GM15510 (cell line): ENCODE measurements around the gene BACH2.

Experiments
- POLR2A ChIP-seq: IDR thresholded peaks from 3 replicates; pipeline ENCODE4 v1.6.1; 2011; ENCODE audit warnings: borderline replicate concordance; ENCODE audit not compliant: insufficient read length; ENCODE audit errors: extremely low read depth

Gene BACH2

DNA sequence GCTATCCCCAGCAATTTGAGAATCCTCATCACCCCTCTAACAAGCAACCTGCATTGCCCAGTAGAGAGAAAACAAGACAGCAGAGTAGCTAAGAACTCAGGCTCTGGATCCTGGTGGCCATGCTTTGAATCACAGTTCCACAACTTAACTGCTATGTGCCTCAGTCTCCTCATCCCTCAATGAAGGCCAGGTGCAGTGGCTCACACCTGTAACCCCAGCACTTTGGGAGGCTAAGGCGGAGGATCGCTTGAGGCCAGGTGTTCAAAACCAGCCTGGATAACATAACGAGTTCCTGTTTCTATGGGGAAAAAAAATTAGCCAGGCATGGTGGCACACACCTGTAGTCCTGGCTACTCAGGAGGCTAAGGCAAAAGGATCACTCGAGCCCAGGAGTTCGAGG, 23.7 kb downstream of the BACH2 start:
- TF ChIP-seq POLR2A, result no peak

DNA sequence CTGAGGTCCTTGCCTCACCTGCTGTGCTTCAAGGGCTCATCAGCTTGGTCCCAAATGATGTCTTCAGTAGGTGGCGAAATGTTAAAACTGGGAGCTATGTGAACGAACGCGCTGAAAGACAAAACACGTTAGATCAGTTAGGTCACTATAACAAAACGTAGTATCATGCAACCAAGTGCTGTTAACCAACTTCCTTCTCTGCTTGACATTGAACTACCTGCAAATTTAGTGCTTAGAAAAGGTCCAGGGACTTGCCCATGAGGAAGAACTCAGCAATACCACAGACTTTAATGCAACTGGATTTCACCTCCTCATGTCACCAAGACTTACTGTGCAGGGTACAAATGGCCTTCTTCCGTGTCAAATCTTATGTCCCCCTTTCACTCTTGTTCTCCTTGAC, 24.8 kb downstream of the BACH2 start:
- no peak for TF ChIP-seq POLR2A

GRCh38 chr6:90269334-90269733, 27.3 kb downstream of the BACH2 start:
- no peak for TF ChIP-seq POLR2A

GRCh38 chr6:90268178-90268577, 28.5 kb downstream of the BACH2 start:
- TF ChIP-seq POLR2A, result no peak

DNA sequence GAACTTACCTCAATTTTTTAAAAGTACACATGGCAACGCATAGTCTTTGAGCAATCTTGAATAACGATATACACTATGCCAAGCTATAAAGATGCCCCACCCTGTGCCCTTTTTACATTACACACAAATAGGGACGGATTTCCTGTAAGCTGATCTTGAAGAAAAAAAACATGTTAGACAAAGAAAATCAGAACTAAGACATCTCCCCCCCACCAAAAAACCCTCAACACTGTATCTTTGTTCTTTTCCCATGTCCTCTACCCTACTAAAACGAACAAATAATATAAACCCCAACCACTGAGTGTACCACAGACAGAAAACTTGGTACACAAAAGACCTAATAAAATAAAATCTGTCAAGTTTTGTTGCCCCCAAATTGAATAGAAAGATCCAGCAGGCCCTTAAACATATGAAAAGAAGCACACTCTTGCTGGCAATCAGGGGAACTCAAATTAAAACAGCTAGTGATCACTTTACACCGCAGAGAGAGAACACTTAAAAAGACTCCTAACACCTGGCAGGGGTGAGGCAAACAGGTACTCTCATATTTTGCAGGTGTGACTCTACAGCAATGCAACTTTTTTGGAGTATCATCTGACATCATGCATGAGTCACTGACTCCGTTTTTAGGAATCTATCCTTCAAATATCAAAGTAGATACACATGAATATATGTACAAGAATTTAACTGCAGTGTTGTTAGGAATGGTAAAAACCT, 29.6 kb downstream of the BACH2 start:
- no peak for TF ChIP-seq POLR2A

DNA sequence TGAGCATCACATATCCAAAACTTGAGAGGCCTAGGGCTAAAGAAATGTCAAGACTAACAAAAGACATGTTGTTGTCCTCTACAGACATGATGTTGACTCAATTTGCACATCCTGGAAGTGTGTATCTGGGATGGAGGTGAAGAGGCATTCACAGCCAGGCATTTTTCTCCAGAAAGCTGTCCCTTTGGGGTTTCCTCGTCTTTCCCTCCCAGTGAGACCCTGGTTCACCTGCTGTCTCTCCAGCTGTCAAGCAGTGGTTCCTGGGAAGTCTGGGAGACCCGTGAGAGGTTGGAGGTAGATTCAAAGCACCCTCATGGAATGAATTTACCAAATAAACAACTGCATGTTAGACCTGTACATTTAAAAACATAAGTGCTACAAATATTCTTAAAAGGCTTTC, 32.1 kb downstream of the BACH2 start:
- no peak for TF ChIP-seq POLR2A

DNA sequence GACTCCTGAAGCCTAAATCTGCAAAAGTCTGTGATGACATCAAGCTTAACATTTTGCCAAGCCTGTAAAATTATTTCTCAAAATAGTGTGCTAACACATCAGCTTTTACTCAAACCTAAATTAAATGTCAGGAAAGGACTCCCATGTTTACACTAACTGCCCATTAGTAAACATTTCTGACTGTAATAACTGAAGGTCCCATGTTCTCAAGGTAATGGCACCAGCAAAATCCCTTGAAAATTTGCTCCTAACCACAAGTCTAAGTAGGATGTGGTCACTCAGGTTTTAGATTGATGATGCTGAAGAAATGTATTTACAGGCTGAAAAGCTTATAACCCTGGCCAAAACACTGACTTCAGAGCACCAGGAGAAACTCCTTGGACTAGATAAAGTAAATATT, 33.0 kb downstream of the BACH2 start:
- no peak for TF ChIP-seq POLR2A

DNA sequence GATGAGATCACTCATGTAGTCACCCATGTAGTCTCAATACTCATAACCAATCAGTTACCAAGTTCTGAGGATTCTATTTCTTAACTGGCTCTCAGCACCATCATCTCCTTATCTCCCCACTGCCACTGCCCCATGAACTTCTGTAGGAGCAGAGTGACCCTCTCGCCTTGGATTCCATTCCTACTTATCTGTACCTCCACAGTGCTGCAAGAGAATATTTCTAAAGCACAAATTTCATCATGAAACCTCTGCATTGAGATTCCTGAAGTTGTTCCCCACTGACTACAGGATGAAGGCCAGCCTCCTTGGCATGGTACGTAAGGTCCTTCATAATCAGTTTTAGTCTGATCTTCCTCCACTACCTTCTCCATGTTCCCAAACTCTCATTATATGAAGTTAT, 34.8 kb downstream of the BACH2 start:
- TF ChIP-seq POLR2A, result no peak

GRCh38 chr6:90257486-90257738, 39.2 kb downstream of the BACH2 start:
- TF ChIP-seq POLR2A, result no peak

DNA sequence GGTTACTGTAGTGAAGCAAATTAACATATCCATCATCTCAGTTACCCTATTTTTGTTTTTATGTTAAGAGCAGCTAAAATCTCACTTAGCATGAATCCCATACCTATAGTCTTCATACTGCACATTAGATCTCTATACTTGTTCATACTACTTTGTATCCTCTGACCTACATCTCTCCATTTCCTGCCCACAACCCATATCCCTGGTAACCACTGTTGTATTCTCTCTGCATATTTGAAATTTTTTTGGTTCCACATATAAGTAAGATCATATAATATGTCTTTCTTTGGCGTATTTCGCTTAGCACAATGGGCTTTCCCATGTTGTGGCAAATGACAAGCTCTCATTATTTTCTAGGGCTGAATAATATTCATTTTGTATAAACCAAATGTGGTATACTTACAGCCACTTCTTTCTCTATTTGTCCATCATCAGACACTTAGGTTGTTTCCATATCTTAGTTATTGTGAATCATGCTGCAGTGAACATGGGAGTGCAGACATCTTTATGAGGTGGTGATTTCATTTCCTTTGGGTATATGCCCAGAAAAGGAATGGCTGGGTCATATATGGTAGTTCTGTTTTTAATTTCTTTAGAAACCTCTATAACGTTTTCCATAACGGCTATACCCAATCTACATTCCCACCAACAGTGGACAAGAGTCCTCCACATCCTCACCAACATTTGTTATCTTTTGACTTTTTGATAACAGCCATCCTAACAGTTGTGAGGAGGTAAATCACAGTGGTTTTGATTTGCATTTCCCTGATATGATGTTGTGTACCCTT, 39.8 kb downstream of the BACH2 start:
- TF ChIP-seq POLR2A, result no peak

DNA sequence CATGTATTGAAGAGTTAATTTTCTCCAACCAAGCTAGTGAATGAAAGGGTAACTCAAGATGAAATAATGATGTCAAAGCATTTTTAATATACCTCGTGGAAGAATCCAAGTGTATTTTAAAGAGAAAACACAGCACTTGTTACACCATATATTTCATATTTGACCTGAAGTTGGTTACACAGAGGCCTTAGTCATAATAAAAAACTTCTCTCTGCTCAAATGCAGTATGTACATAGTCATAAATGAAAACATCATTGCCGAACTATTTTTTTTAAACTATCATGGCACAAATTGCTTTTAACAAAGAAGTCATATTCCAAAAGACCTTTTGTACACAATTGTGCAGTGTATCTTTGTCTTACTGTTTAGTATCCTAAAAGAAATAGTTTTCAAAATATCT, 43.0 kb downstream of the BACH2 start:
- TF ChIP-seq POLR2A, result no peak

DNA sequence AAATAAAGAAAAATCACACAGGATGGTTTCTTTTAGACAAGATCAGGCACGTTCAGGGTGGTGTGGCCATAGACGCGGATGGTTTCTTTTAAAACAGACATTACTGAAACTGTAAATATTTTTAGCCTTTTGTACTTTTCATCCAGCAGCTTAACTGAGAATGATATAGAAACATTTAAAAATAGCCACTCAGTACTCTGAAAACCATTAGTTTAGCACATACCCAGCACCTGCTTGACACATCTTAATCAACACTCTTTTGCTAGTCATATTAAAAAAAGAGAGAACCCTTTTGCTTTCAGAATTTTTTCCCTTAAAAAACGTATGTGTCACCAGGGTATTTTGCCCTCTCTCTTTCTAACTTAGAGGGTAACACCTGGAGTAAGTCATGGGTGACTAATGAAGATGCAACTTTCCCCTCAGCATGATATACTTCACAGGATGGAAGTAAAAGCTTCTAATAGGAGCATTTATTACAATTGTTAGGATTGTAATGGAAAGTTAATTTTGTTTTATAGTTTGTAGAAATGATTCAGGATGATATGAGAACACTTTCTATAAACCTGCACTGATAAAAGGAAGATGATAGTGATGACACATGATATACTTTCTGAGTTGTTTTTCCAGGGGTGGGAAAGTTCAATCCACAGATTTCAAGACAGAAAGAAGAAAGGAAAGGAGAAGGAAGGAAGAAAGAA, 45.2 kb downstream of the BACH2 start:
- no peak for TF ChIP-seq POLR2A

DNA sequence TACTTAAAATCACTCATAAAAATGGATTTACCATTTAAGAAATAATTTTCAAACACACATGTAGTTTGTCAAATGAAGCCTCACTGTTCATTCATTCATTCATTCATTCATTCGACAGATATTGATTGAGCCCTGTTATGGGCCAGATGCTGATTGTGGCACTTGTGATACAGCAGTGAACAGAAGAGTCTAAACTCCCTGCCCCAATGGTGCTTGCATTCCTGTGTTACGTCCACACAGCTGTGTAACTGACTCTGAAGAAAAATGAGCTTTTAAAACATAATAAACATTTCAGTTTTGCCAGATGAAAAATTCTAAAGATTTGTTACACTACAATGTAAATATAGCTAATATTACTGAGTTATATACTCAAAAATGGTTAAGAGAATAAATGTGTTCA, 46.2 kb downstream of the BACH2 start:
- TF ChIP-seq POLR2A, result no peak

DNA sequence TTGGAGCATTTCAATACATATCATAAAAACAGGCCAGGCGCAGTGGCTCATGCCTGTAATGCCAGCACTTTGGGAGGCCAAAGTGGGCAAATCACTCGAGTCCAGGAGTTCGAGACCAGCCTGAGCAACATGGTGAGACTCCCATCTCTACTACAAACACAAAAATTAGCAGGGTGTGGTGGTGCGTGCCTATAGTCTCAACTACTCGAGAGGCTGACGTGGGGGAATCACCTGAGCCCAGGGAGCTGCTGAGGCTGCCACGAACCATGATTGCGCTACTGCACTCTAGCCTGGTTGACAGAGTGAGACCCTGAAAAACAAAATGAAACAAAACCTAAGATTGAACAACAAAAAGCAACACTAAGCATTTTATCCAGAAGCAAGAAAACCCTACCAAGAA, 47.2 kb downstream of the BACH2 start:
- no peak for TF ChIP-seq POLR2A

DNA sequence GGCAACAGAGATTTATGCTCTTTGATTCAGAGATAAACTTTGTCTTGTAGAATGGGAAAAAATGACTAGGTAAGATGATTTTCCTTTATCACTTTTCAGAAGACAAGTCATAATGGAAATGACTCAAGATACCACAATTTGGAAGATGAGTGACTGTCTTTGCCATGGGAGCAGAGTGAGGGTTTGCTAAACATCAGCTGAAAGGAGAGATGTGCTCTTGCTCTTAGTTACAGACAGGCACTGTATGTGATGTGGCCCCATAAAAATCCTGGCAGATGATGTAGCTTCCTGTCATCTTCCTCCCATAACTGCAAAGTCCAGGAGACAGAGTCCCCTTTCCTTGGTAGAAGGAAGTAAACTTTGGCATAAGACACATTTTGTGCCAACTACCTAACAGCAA, 47.6 kb downstream of the BACH2 start:
- TF ChIP-seq POLR2A, result no peak

- TF ChIP-seq POLR2A, result no peak
These were observed 49.4 kb downstream of the BACH2 start for GRCh38 chr6:90247262-90247661.
